Activated CD8-positive, alpha-beta memory T cell treated with anti-CD3 and anti-CD28 coated beads, Interleukin-2, amount 10 ng/mL, durations not matched to agents 7 days and 5 days (primary cell): ENCODE data around the gene TTLL8. TPM values are rescaled to one million over a fixed set of nuclear protein-coding genes. Genes with fewer than 3 reads are reported as not detected.

Experiments used
- ATAC-seq: fragments of 150-1000 bp; cut with Tn5 transposase; one replicate; pipeline ENCODE4 v1.10.0; 2021; ENCODE audit warnings: moderate library complexity
- CTCF ChIA-PET: fragments of 350-600 bp; sonication (Branson Sonifier 250); formaldehyde crosslinking; loops from one replicate; lab custom pipeline; 2021; ENCODE audit warnings: antibody characterized with exemption; lab: Charles Lee
- DNase-seq: peaks from one replicate; pipeline ENCODE4 v3.0.0-alpha.2; 2020
- H3K27ac Mint-ChIP-seq: one replicate; pipeline ENCODE4 v1.8.0; 2021; ENCODE audit warnings: mild to moderate bottlenecking, mixed read lengths
- H3K27me3 Mint-ChIP-seq: one replicate; pipeline ENCODE4 v1.8.0; 2021; ENCODE audit warnings: mixed read lengths
- H3K36me3 Mint-ChIP-seq: one replicate; pipeline ENCODE4 v1.8.0; 2021; ENCODE audit warnings: mild to moderate bottlenecking, mixed read lengths
- H3K4me1 Mint-ChIP-seq: one replicate; pipeline ENCODE4 v1.8.0; 2021; ENCODE audit warnings: mixed read lengths
- H3K4me3 Mint-ChIP-seq: one replicate; pipeline ENCODE4 v1.8.0; 2021; ENCODE audit warnings: mild to moderate bottlenecking, moderate library complexity, mixed read lengths
- H3K9me3 Mint-ChIP-seq: one replicate; pipeline ENCODE4 v1.8.0; 2022; ENCODE audit warnings: low read depth, mixed read lengths
- total RNA-seq, 2 experiments: library from RNA; stranded (reverse); gene quantifications; one replicate each; pipeline ENCODE4 v1.2.3, GENCODE V29; 2021

TTLL8 gene
- not detected for total RNA-seq

GRCh38 chr22:50058061-50058905 is at the start of gene TTLL8:
TTLL8 (minus strand) TSS chr22:50058298.
- peaks cover 23% of the 10 kb centered on the region for H3K27me3 Mint-ChIP-seq
- no peaks in the 10 kb centered on the region for H3K36me3 Mint-ChIP-seq
- H3K4me3 Mint-ChIP-seq, result no peak within 1 kb of the TSS
- ATAC-seq (peak; percentile 20), DNase-seq (no peak)
- no peak within 1 kb of the TSS for H3K27ac Mint-ChIP-seq
- no peaks in the 10 kb centered on the region for H3K4me1 Mint-ChIP-seq
- H3K9me3 Mint-ChIP-seq, result peaks cover 2% of the 10 kb centered on the region
- CTCF ChIA-PET, result no interaction called here

- ATAC-seq, result no peak
- no peak overlapping the region for H3K4me3 Mint-ChIP-seq
- no peaks in the 10 kb centered on the region for H3K36me3 Mint-ChIP-seq
- H3K27me3 Mint-ChIP-seq, result no peaks in the 10 kb centered on the region
- H3K9me3 Mint-ChIP-seq, result no peaks in the 10 kb centered on the region
- CTCF ChIA-PET, result interaction anchor here (0.7 kb wide), 1 partner anchor 41 kb away, joined by 3 read pairs; no protein-coding TSS in a partner anchor
- H3K4me1 Mint-ChIP-seq, result peaks cover 30% of the 10 kb centered on the region
- DNase-seq, result no peak
- H3K27ac Mint-ChIP-seq, result no peak overlapping the region
Observed at GRCh38 chr22:50107529-50107928, 49.4 kb upstream of the TTLL8 start.

GRCh38 chr22:50105208-50106100 is 47.4 kb upstream of the TTLL8 start:
- Mint-ChIP-seq H3K4me3 (peak overlapping the region; percentile 67), H3K27me3 (peaks cover 3% of the 10 kb centered on the region), H3K27ac (peak overlapping the region; percentile 85), H3K4me1 (peaks cover 28% of the 10 kb centered on the region), H3K9me3 (no peaks in the 10 kb centered on the region), H3K36me3 (no peaks in the 10 kb centered on the region)
- ATAC-seq (peak; percentile 89), DNase-seq (peak; percentile 68)
- CTCF ChIA-PET, result interaction anchor here (0.7 to 1.5 kb wide), 6 partner anchors 11 to 163 kb away, joined by 3 to 9 read pairs (median 4); partner anchors contain the start of gene MLC1

- Mint-ChIP-seq H3K9me3 (no peaks in the 10 kb centered on the region), H3K36me3 (no peaks in the 10 kb centered on the region), H3K4me1 (peaks cover 28% of the 10 kb centered on the region), H3K27me3 (peaks cover 9% of the 10 kb centered on the region), H3K27ac (no peak overlapping the region), H3K4me3 (no peak overlapping the region)
- DNase-seq (no peak), ATAC-seq (no peak)
- CTCF ChIA-PET, result interaction anchor here (0.6 to 1.2 kb wide), 2 partner anchors 8 to 25 kb away, joined by 3 read pairs; no protein-coding TSS in a partner anchor
Observed at GRCh38 chr22:50104141-50104544, 46.0 kb upstream of the TTLL8 start.

GRCh38 chr22:50102946-50103345 is 44.8 kb upstream of the TTLL8 start:
- ATAC-seq (peak; percentile 27), DNase-seq (no peak)
- Mint-ChIP-seq H3K36me3 (no peaks in the 10 kb centered on the region), H3K4me3 (no peak overlapping the region), H3K27me3 (peaks cover 18% of the 10 kb centered on the region), H3K27ac (no peak overlapping the region), H3K9me3 (no peaks in the 10 kb centered on the region), H3K4me1 (peaks cover 28% of the 10 kb centered on the region)
- CTCF ChIA-PET, result interaction anchor here (0.8 kb wide), 1 partner anchor 17 kb away, joined by 3 read pairs; no protein-coding TSS in a partner anchor

GRCh38 chr22:50101870-50102565 is 43.9 kb upstream of the TTLL8 start:
- no peaks in the 10 kb centered on the region for H3K9me3 Mint-ChIP-seq
- no peak for ATAC-seq
- H3K27me3 Mint-ChIP-seq, result peaks cover 24% of the 10 kb centered on the region
- H3K4me1 Mint-ChIP-seq, result peaks cover 28% of the 10 kb centered on the region
- no peak overlapping the region for H3K27ac Mint-ChIP-seq
- CTCF ChIA-PET, result no interaction called here
- H3K36me3 Mint-ChIP-seq, result no peaks in the 10 kb centered on the region
- DNase-seq, result no peak
- H3K4me3 Mint-ChIP-seq, result no peak overlapping the region

- Mint-ChIP-seq H3K4me3 (no peak overlapping the region), H3K27me3 (peaks cover 46% of the 10 kb centered on the region), H3K4me1 (peaks cover 14% of the 10 kb centered on the region), H3K27ac (no peak overlapping the region), H3K36me3 (no peaks in the 10 kb centered on the region), H3K9me3 (no peaks in the 10 kb centered on the region)
- ATAC-seq, result no peak
- CTCF ChIA-PET, result no interaction called here
- no peak for DNase-seq
Observed at GRCh38 chr22:50098052-50098451, 40.0 kb upstream of the TTLL8 start.

- DNase-seq, result no peak
- peaks cover 26% of the 10 kb centered on the region for H3K27me3 Mint-ChIP-seq
- peaks cover 6% of the 10 kb centered on the region for H3K9me3 Mint-ChIP-seq
- H3K4me1 Mint-ChIP-seq, result no peaks in the 10 kb centered on the region
- H3K4me3 Mint-ChIP-seq, result no peak overlapping the region
- CTCF ChIA-PET, result no interaction called here
- ATAC-seq, result no peak
- H3K27ac Mint-ChIP-seq, result no peak overlapping the region
- peaks cover 6% of the 10 kb centered on the region for H3K36me3 Mint-ChIP-seq
Observed at GRCh38 chr22:50092342-50092741, 34.2 kb upstream of the TTLL8 start.

- H3K4me3 Mint-ChIP-seq, result no peak overlapping the region
- H3K27me3 Mint-ChIP-seq, result peaks cover 15% of the 10 kb centered on the region
- ATAC-seq, result no peak
- CTCF ChIA-PET, result no interaction called here
- H3K9me3 Mint-ChIP-seq, result peaks cover 15% of the 10 kb centered on the region
- peaks cover 3% of the 10 kb centered on the region for H3K4me1 Mint-ChIP-seq
- H3K36me3 Mint-ChIP-seq, result peaks cover 15% of the 10 kb centered on the region
- no peak overlapping the region for H3K27ac Mint-ChIP-seq
- DNase-seq, result no peak
Observed at GRCh38 chr22:50091092-50091768, 33.1 kb upstream of the TTLL8 start.

- peaks cover 3% of the 10 kb centered on the region for H3K4me1 Mint-ChIP-seq
- H3K27me3 Mint-ChIP-seq, result peaks cover 9% of the 10 kb centered on the region
- DNase-seq, result no peak
- CTCF ChIA-PET, result no interaction called here
- ATAC-seq, result no peak
- no peak overlapping the region for H3K27ac Mint-ChIP-seq
- H3K9me3 Mint-ChIP-seq, result peaks cover 15% of the 10 kb centered on the region
- H3K4me3 Mint-ChIP-seq, result no peak overlapping the region
- peaks cover 15% of the 10 kb centered on the region for H3K36me3 Mint-ChIP-seq
Observed at GRCh38 chr22:50090412-50090714, 32.3 kb upstream of the TTLL8 start.

- no peak within 1 kb of the TSS for H3K27ac Mint-ChIP-seq
- H3K4me3 Mint-ChIP-seq, result no peak within 1 kb of the TSS
- ATAC-seq, result no peak
- DNase-seq, result no peak
- H3K27me3 Mint-ChIP-seq, result peaks cover 6% of the 10 kb centered on the region
- peaks cover 3% of the 10 kb centered on the region for H3K4me1 Mint-ChIP-seq
- H3K36me3 Mint-ChIP-seq, result peaks cover 15% of the 10 kb centered on the region
- H3K9me3 Mint-ChIP-seq, result peaks cover 15% of the 10 kb centered on the region
- CTCF ChIA-PET, result no interaction called here
Observed at GRCh38 chr22:50089682-50090411, 31.7 kb upstream of the TTLL8 start, which contains the start of gene MOV10L1. MOV10L1 (plus strand) TSS chr22:50090006; CDS start chr22:50090089, 83 bp downstream.

GRCh38 chr22:50089231-50089630 is 31.1 kb upstream of the TTLL8 start:
- H3K4me3 Mint-ChIP-seq, result no peak overlapping the region
- peaks cover 15% of the 10 kb centered on the region for H3K36me3 Mint-ChIP-seq
- no peak overlapping the region for H3K27ac Mint-ChIP-seq
- peaks cover 3% of the 10 kb centered on the region for H3K4me1 Mint-ChIP-seq
- DNase-seq (no peak), ATAC-seq (no peak)
- peaks cover 15% of the 10 kb centered on the region for H3K9me3 Mint-ChIP-seq
- CTCF ChIA-PET, result no interaction called here
- peaks cover 6% of the 10 kb centered on the region for H3K27me3 Mint-ChIP-seq
